22Rv1 (cell line): Measurements from ENCODE around the gene ATP10A.

Experiments used
- CTCF ChIP-seq: fragments of 450-650 bp; IDR thresholded peaks from 2 replicates; pipeline ENCODE4 v1.5.1; 2017; ENCODE audit warnings: mild to moderate bottlenecking
- ZFX ChIP-seq: fragments of 450-650 bp; IDR thresholded peaks from 2 replicates; pipeline ENCODE4 v1.6.1; 2017; ENCODE audit warnings: antibody characterized with exemption, borderline replicate concordance

DNA sequence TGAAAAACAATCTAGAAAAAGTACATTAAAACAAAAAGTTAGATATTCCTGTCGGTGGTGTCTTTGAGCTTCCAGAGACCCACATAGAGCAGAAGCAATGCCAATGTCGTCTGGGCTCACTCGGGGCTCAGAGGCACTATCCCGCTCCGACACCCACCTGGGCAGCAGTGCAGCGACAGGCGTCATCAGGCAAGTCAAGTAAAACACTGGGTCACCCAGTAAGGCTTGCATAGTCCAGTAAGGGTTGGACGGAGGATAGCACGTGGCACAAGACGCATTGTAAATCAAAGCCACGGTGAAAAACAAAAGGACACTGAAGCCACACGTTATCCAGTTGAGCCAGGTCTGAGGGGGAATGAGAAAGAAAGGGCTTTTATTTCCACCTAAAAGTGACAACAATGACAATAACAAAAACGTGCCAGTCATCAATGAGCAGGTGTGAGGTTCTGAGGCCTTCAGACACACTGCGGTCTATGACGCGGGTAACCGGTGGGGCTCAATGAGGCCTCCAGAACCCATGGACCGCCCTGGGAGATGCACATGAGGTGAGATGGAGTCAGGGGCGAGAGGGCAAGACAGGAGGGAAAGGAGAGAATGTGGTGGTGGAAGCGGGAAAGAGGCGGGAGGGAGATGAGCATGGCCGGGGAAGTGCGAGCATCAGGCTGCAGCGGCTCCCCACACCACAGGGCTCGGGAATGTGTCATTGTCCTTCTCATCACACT lies 183.0 kb downstream of the ATP10A start:
- TF ChIP-seq CTCF, result no peak
- TF ChIP-seq ZFX, result no peak
